ENCODE data around the gene GABRA4. TPM values are rescaled to one million over a fixed set of nuclear protein-coding genes. Genes with fewer than 3 reads are reported as not detected.

The GABRA4 gene
- polyA plus RNA-seq, 1 of the 3 experiments (the other 2 are of a cell fraction): not detected

GRCh38 chr4:46999566-46999965 is 6.2 kb upstream of the GABRA4 start (continued):
- TF ChIP-seq CTCF (IDR thresholded peaks at IDR 0.05) (no peak), NRF1 (IDR thresholded peaks at IDR 0.05; ENCODE audit: low read depth, low read length) (no peak), EZH2phosphoT487 (IDR thresholded peaks at IDR 0.05; ENCODE audit: borderline replicate concordance, low read depth) (no peak), NFIC (IDR thresholded peaks at IDR 0.05; ENCODE audit: borderline replicate concordance) (no peak), TCF12 (IDR thresholded peaks at IDR 0.05) (no peak)
- TF ChIP-seq, protein P1, sequence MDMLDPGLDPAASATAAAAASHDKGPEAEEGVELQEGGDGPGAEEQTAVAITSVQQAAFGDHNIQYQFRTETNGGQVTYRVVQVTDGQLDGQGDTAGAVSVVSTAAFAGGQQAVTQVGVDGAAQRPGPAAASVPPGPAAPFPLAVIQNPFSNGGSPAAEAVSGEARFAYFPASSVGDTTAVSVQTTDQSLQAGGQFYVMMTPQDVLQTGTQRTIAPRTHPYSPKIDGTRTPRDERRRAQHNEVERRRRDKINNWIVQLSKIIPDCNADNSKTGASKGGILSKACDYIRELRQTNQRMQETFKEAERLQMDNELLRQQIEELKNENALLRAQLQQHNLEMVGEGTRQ (IDR thresholded peaks at IDR 0.05; ENCODE audit: borderline replicate concordance, low read depth, low read length): no peak

DNA sequence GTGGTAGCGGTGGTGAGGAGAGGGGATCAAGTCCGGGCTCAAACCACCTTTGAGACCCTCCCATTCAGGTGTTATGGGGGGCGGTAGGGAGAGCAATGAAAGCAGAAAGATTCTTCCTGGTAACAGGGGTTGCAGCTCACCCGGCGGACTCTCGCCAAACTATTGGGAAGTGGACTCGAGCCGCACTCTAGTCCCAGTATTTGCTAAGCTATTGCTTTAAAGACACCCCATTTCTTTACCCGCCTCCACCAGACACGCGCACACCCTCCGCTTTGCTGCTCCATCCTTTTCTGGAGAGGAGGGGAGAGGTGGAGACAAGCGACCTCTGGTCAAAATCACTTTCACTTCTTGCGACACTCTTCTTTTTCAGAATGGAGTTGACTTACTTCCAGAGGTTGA is 625 bp upstream of the GABRA4 start:
- Histone ChIP-seq H3K27ac (ENCODE audit: low read depth in 2 of 2, low read length in 1 of 2) (no peak overlapping the region), H4K20me1 (ENCODE audit: insufficient read depth) (no peaks in the 10 kb centered on the region), H2AFZ (ENCODE audit: low read depth) (no peak overlapping the region; the same call in 1 of the 2 replicates), H3K36me3 (replicated peaks in 1 of 2; ENCODE audit: control insufficient read depth in 1 of 2, insufficient read depth in 2 of 2, low read length in 1 of 2) (no peaks in the 10 kb centered on the region), H3K9me3 (no peaks in the 10 kb centered on the region), H3K79me2 (ENCODE audit: insufficient read depth) (no peaks in the 10 kb centered on the region), H3K4me2 (peak overlapping the region; percentile 69), H3K4me3 (ENCODE audit: low read depth in 2 of 2, low read length in 1 of 2) (peak overlapping the region in 1 of 2 experiments; percentile 41; a peak in 2 of 4 replicates), H3K9me2 (no peaks in the 10 kb centered on the region), H3K9ac (no peak overlapping the region), H3F3A (replicated peaks; ENCODE audit: insufficient read depth) (no peaks in the 10 kb centered on the region), H3K4me1 (ENCODE audit: control insufficient read depth in 1 of 2, insufficient read depth in 2 of 2, low read depth in 1 of 2, low read length in 1 of 2) (no peaks in the 10 kb centered on the region; a peak in 1 of 4 replicates), H3K27me3 (ENCODE audit: insufficient read depth) (peaks cover 44% of the 10 kb centered on the region)
- DNase-seq: no peak
- WGBS (ENCODE audit: low lambda C conversion rate): 6% methylated on average over 11 of the region's 14 CpGs
- POLR2A ChIA-PET: no interaction called here
- TF ChIP-seq ZBTB33 (IDR thresholded peaks at IDR 0.05; ENCODE audit: borderline replicate concordance, low read depth) (no peak), RXRA (IDR thresholded peaks at IDR 0.05; ENCODE audit: borderline replicate concordance, low read depth) (no peak), MAX (IDR thresholded peaks at IDR 0.05; ENCODE audit: low read depth) (no peak), FOXM1 (IDR thresholded peaks at IDR 0.05; ENCODE audit: low read depth) (no peak), RCOR1 (IDR thresholded peaks at IDR 0.05; ENCODE audit: low read length) (no peak), NRF1 (IDR thresholded peaks at IDR 0.05; ENCODE audit: low read depth, low read length) (no peak), MEF2A (IDR thresholded peaks at IDR 0.05; ENCODE audit: borderline replicate concordance, low read depth) (no peak), ELF1 (IDR thresholded peaks at IDR 0.05) (no peak), SIN3A (IDR thresholded peaks at IDR 0.05; ENCODE audit: borderline replicate concordance, low read depth, low read length) (no peak), GATA2 (CRISPR knock-in tag; IDR thresholded peaks at IDR 0.05) (no peak), EP300 (IDR thresholded peaks at IDR 0.05; ENCODE audit: borderline replicate concordance in 1 of 2, low read depth in 1 of 2, low read length in 1 of 2) (no peak), POLR2AphosphoS5 (IDR thresholded peaks at IDR 0.05; ENCODE audit: low read depth, low read length) (no peak), MXI1 (IDR thresholded peaks at IDR 0.05; ENCODE audit: low read depth, low read length) (no peak)
- TF ChIP-seq, protein P2, sequence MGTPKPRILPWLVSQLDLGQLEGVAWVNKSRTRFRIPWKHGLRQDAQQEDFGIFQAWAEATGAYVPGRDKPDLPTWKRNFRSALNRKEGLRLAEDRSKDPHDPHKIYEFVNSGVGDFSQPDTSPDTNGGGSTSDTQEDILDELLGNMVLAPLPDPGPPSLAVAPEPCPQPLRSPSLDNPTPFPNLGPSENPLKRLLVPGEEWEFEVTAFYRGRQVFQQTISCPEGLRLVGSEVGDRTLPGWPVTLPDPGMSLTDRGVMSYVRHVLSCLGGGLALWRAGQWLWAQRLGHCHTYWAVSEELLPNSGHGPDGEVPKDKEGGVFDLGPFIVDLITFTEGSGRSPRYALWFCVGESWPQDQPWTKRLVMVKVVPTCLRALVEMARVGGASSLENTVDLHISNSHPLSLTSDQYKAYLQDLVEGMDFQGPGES (IDR thresholded peaks at IDR 0.05; ENCODE audit: low read depth, low read length): no peak
- TF ChIP-seq, protein P1 (IDR thresholded peaks at IDR 0.05; ENCODE audit: borderline replicate concordance, low read depth, low read length): no peak
- CTCF ChIA-PET: no interaction called here

Measured in SK-N-SH (cell line).